SU-DHL-6 (cell line): ENCODE measurements around the gene ACAD11.

Experiments
- H2AFZ ChIP-seq: fragments of 200-600 bp; sonication (generic); 2 replicates; pipeline ENCODE4 v1.6.1; 2014; ENCODE audit warnings: low read depth, mild to moderate bottlenecking, moderate library complexity, mixed read lengths, antibody characterized with exemption, low read length; ENCODE audit not compliant: severe bottlenecking
- H3F3A ChIP-seq: fragments of 200-600 bp; shearing (Covaris generic); 2 replicates; pipeline ENCODE4 v1.6.0; 2016; ENCODE audit warnings: antibody characterized with exemption, mild to moderate bottlenecking; ENCODE audit not compliant: insufficient read depth
- H3K27ac ChIP-seq: fragments of 200-600 bp; sonication (generic); 2 replicates; pipeline ENCODE4 v1.5.1; 2016; ENCODE audit warnings: low read depth, mild to moderate bottlenecking, low read length, moderate library complexity, mixed read lengths
- H3K27me3 ChIP-seq: fragments of 200-600 bp; sonication (generic), shearing (Covaris generic); 2 replicates; pipeline ENCODE4 v1.6.0; 2014; ENCODE audit warnings: mild to moderate bottlenecking, low read length
- H3K36me3 ChIP-seq: fragments of 200-600 bp; sonication (generic); 2 replicates; pipeline ENCODE4 v1.6.1; 2014; ENCODE audit warnings: mild to moderate bottlenecking, low read length, mixed read lengths
- H3K4me2 ChIP-seq: fragments of 300-600, 200-600 bp; shearing (Covaris generic), sonication (generic); 2 replicates; pipeline ENCODE4 v1.6.0; 2014; ENCODE audit warnings: low read length, low read depth, mild to moderate bottlenecking; ENCODE audit not compliant: poor library complexity, severe bottlenecking
- H3K4me3 ChIP-seq: fragments of 200-600 bp; sonication (generic); 2 replicates; pipeline ENCODE4 v1.5.1; 2014; ENCODE audit warnings: antibody characterized with exemption, low read length, mild to moderate bottlenecking, mixed read lengths; ENCODE audit not compliant: insufficient read depth, poor library complexity, severe bottlenecking
- H3K79me2 ChIP-seq: fragments of 200-600 bp; sonication (generic); 2 replicates; pipeline ENCODE4 v1.6.1; 2014; ENCODE audit warnings: mild to moderate bottlenecking, low read length, moderate library complexity; ENCODE audit not compliant: insufficient read depth
- H3K9ac ChIP-seq: fragments of 200-600 bp; sonication (generic); 2 replicates; pipeline ENCODE4 v1.7.0; 2014; ENCODE audit warnings: mild to moderate bottlenecking, low read length
- H3K9me2 ChIP-seq: fragments of 200-600 bp; sonication (generic); replicated peaks from 2 replicates; pipeline ENCODE4 v1.6.1; 2014; ENCODE audit warnings: low read length; ENCODE audit not compliant: insufficient read depth
- H3K9me3 ChIP-seq: fragments of 200-600 bp; sonication (generic); 2 replicates; pipeline ENCODE4 v1.6.1; 2014; ENCODE audit warnings: low read length, mixed read lengths; ENCODE audit not compliant: insufficient read depth
- H4K20me1 ChIP-seq: fragments of 200-600 bp; sonication (generic); 2 replicates; pipeline ENCODE4 v1.6.1; 2014; ENCODE audit warnings: low read depth, mild to moderate bottlenecking, antibody characterized with exemption, low read length, moderate library complexity, mixed read lengths
- EZH2phosphoT487 ChIP-seq: fragments of 200-600 bp; sonication (generic), shearing (Covaris generic); conservative IDR thresholded peaks from 2 replicates; pipeline ENCODE4 v1.6.1; 2018; ENCODE audit warnings: mild to moderate bottlenecking, antibody characterized with exemption, low read length, moderate library complexity, mixed read lengths
- TF ChIP-seq, protein P1 (sequence below): fragments of 200-600 bp; sonication (generic); IDR thresholded peaks from one replicate; pipeline ENCODE4 v1.5.1; 2017; ENCODE audit warnings: antibody characterized with exemption, mild to moderate bottlenecking, low read length, moderate library complexity; ENCODE audit not compliant: insufficient read depth, poor library complexity, severe bottlenecking

The ACAD11 gene

DNA sequence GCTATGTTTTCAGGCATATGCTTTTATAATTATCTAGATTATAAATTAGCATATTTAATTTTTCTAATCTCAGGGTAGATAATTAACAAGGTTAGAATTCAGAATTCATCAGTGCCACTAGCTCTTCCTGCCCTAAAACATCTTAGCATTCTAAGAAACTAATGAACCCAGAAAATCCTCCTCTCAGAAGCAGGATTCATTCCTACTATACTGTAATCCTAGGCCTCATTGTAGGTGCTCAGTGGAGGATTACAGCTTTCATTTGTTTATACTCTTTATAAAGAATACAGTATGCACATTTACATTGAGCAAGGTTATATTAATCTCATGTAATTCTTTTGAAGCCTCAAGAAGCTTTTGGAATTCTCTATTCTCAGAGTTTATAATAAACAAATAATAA lies 20.9 kb downstream of the ACAD11 start:
- H4K20me1 ChIP-seq: no peaks in the 10 kb centered on the region
- no peak overlapping the region for H2AFZ ChIP-seq
- H3K9ac ChIP-seq: no peak overlapping the region
- H3K4me2 ChIP-seq: no peak overlapping the region
- H3K27ac ChIP-seq: no peak overlapping the region
- TF ChIP-seq, protein P1, sequence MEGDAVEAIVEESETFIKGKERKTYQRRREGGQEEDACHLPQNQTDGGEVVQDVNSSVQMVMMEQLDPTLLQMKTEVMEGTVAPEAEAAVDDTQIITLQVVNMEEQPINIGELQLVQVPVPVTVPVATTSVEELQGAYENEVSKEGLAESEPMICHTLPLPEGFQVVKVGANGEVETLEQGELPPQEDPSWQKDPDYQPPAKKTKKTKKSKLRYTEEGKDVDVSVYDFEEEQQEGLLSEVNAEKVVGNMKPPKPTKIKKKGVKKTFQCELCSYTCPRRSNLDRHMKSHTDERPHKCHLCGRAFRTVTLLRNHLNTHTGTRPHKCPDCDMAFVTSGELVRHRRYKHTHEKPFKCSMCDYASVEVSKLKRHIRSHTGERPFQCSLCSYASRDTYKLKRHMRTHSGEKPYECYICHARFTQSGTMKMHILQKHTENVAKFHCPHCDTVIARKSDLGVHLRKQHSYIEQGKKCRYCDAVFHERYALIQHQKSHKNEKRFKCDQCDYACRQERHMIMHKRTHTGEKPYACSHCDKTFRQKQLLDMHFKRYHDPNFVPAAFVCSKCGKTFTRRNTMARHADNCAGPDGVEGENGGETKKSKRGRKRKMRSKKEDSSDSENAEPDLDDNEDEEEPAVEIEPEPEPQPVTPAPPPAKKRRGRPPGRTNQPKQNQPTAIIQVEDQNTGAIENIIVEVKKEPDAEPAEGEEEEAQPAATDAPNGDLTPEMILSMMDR: no peak
- TF ChIP-seq EZH2phosphoT487: no peak
- H3K4me3 ChIP-seq: no peak overlapping the region
- no peaks in the 10 kb centered on the region for H3K27me3 ChIP-seq
- no peaks in the 10 kb centered on the region for H3K79me2 ChIP-seq
- no peaks in the 10 kb centered on the region for H3K9me3 ChIP-seq
- H3K9me2 ChIP-seq: no peaks in the 10 kb centered on the region
- 0 out of 2 replicates have a peak, but pooled peaks cover 8% of the 10 kb centered on the region for H3K36me3 ChIP-seq
- H3F3A ChIP-seq: 0 out of 2 replicates have a peak, but pooled peaks cover 4% of the 10 kb centered on the region

DNA sequence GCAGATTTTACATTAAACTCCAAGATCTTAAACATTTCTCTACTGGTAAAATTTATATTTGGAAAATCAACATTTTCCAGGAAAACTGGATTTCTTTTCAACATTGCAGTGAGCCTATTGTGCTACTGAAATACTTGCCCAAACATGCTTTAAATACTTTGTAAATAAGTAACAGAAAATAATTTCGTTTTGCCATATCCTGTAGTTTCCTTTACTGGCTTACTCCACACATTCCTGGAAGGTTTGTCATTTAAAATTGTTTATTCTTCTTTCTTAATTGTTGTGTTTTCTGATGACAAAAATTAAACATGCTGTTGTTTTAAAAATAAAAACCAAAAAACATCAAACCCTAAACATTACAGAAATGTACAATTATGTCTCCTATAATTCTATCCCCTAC lies 22.0 kb downstream of the ACAD11 start:
- H3K9me3 ChIP-seq: no peaks in the 10 kb centered on the region
- H3K4me2 ChIP-seq: no peak overlapping the region
- no peak overlapping the region for H2AFZ ChIP-seq
- H3K36me3 ChIP-seq: 0 out of 2 replicates have a peak, but pooled peaks cover 8% of the 10 kb centered on the region
- H3K9ac ChIP-seq: no peak overlapping the region
- no peaks in the 10 kb centered on the region for H4K20me1 ChIP-seq
- no peaks in the 10 kb centered on the region for H3K9me2 ChIP-seq
- no peaks in the 10 kb centered on the region for H3K27me3 ChIP-seq
- H3K79me2 ChIP-seq: no peaks in the 10 kb centered on the region
- H3K4me3 ChIP-seq: no peak overlapping the region
- no peak for TF ChIP-seq EZH2phosphoT487
- TF ChIP-seq, protein P1: no peak
- H3K27ac ChIP-seq: no peak overlapping the region
- 0 out of 2 replicates have a peak, but pooled peaks cover 4% of the 10 kb centered on the region for H3F3A ChIP-seq

DNA sequence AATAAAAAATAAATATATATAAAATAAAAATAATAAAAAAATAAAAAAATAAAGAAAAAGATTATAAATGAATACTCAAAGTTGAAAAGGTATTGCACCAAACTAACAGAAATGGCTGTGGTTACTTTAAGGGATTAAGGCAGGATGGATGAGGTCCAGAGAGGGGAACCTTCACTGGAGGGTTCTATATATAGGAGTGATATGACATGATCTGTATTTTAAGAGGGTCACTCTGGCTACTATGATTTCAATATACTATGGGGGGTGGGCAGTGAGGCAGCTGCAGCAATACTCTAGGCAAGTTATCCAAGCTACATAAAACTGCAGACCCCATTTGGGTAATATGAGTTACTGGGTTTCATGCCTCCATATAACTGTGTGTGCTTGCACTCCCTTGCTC lies 24.6 kb downstream of the ACAD11 start:
- no peak overlapping the region for H3K27ac ChIP-seq
- no peak overlapping the region for H3K9ac ChIP-seq
- no peak overlapping the region for H3K4me3 ChIP-seq
- no peaks in the 10 kb centered on the region for H3K27me3 ChIP-seq
- 0 out of 2 replicates have a peak, but pooled peaks cover 8% of the 10 kb centered on the region for H3K36me3 ChIP-seq
- no peaks in the 10 kb centered on the region for H3F3A ChIP-seq
- H3K4me2 ChIP-seq: no peak overlapping the region
- H2AFZ ChIP-seq: no peak overlapping the region
- no peaks in the 10 kb centered on the region for H3K79me2 ChIP-seq
- H4K20me1 ChIP-seq: no peaks in the 10 kb centered on the region
- no peaks in the 10 kb centered on the region for H3K9me2 ChIP-seq
- no peak for TF ChIP-seq EZH2phosphoT487
- TF ChIP-seq, protein P1: no peak
- no peaks in the 10 kb centered on the region for H3K9me3 ChIP-seq
